Spleen (tissue), 7 donors: ENCODE data around the gene CTTNBP2NL.
"Not testable (repeated sequence)": the region's sequence is repeated elsewhere in the genome, so short reads cannot be mapped to it uniquely, and the experiment has no call there.

ENCODE experiments used
- CTCF ChIP-seq, 11 experiments: fragments of 200-600 bp in 7 of 11; fragments of 450-650 bp in 4 of 11; sonication (generic) in 4 of 11; IDR thresholded peaks in 8 of 11; conservative IDR thresholded peaks in 3 of 11; 1 replicate in 7 of 11; 2 replicates in 4 of 11; pipeline versions ENCODE4 v1.4.0 to v1.8.0; 2016 to 2021; ENCODE audit warnings: antibody characterized with exemption in 11 of 11, inconsistent platforms in 4 of 11, mild to moderate bottlenecking in 1 of 11
- POLR2A ChIP-seq, 3 donors: fragments of 450-650 bp; IDR thresholded peaks; one replicate each; pipeline ENCODE4 v1.5.1; 2017; ENCODE audit warnings: antibody characterized with exemption in 3 of 3, mild to moderate bottlenecking in 1 of 3
- donor health status: DM: no; HTN: no; CAD: no; lungs with moderate emphysema.
- donor health status: DM: no; HTN: no; CAD: no.
- donor health status: DM: no; HTN: no; CAD: no.

DNA sequence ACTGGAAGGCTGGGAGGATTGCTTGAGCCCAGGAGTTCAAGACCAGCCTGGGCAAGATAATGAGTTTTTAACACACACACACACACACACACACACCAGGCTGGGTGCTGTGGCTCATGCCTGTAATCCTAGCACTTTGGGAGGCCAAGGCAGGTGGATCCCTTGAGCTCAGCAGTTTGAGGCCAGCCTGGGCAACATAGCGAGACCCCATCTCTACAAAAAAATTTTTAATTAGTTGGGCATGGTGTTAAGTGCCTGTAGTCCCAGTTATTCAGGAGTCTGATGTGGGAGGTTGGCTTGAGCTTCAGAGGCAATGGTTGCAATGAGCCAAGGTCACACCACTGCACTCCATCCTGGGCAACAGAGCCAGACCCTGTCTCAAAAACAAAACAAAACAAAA is 90.0 kb downstream of the CTTNBP2NL start:
- not testable (repeated sequence) for TF ChIP-seq CTCF (IDR thresholded peaks at IDR 0.05 in 8 of 11, conservative IDR thresholded peaks at IDR 0.05 in 3 of 11); POLR2A (IDR thresholded peaks at IDR 0.05)
